ENCODE results near the gene QRICH1. TPM values are rescaled to one million over a fixed set of nuclear protein-coding genes. Genes with fewer than 3 reads are reported as not detected.

The QRICH1 gene
- total and polyA plus RNA-seq, 2 donors: 53.3 to 75.8 TPM

DNA sequence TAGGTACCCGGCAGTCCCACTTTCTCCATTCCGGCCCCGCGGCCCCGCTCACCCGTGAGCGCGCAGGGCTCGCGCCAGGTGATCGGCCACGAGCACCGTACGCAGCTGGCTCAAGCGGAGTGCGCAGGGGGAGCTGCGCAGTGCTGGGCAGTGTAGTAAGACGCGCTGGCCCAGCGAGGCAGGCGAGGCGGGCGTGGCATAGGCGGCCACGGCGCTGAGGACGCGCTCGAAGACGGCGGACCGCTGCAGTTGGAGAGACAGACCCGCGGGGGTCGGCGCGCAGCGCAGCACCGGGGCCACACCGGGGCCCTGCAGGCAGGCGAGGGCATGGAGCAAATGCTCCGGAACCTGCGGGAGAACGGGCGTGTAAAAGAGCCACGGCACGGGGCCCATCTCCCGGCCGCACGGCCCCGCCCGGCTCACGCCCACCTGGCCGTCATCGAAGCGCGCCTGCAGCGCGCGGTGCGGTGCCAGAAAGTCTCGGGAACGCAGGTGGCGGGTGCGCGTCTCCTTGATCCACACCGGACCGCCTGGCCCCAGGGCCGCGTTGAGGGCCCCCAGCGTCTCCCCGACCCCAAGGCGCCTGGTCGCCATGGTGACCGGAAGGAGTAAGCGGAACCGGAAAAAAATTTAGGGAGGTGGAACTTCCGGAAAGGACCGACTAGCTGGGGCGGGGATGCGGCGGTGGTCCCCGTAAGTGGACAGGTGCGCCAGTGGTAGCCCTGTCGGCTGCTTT is 75.7 kb downstream of the QRICH1 start, which contains the start of gene DALRD3:
Gene DALRD3 (minus strand): TSS at position 610 of the 736 bp plus-strand sequence. CDS start 16 bp downstream, at position 594.
- Histone ChIP-seq H3K27me3 (ENCODE audit: control insufficient read depth in 2 of 2, insufficient read depth in 1 of 2, low read length in 1 of 2) (peaks cover 0 to 10% of the 10 kb centered on the region in 2 donors), H3K4me1 (ENCODE audit: control insufficient read depth in 2 of 2, insufficient read depth in 2 of 2, low read length in 2 of 2) (peaks cover 11 to 42% of the 10 kb centered on the region in 2 donors), H3K36me3 (ENCODE audit: control insufficient read depth in 2 of 2, insufficient read depth in 2 of 2, low read length in 1 of 2) (peaks cover 35 to 43% of the 10 kb centered on the region in 2 donors), H3K27ac (ENCODE audit: low read depth in 1 of 2, low read length in 1 of 2) (peak within 1 kb of the TSS; percentile 79 to 86), H3K4me3 (ENCODE audit: low read length in 2 of 2) (peak within 1 kb of the TSS; percentile 56 to 78), H3K9me3 (ENCODE audit: control insufficient read depth in 2 of 2, insufficient read depth in 1 of 2, low read length in 1 of 2) (peaks cover 0 to 8% of the 10 kb centered on the region in 2 donors)
- DNase-seq (ENCODE audit: low read depth in 6 of 9, low spot score in 9 of 9): peak in 4 of 9 donors; percentile 35 to 71 (median 54)
- WGBS: under 1% methylated on average over 85 of the region's 85 CpGs

DNA sequence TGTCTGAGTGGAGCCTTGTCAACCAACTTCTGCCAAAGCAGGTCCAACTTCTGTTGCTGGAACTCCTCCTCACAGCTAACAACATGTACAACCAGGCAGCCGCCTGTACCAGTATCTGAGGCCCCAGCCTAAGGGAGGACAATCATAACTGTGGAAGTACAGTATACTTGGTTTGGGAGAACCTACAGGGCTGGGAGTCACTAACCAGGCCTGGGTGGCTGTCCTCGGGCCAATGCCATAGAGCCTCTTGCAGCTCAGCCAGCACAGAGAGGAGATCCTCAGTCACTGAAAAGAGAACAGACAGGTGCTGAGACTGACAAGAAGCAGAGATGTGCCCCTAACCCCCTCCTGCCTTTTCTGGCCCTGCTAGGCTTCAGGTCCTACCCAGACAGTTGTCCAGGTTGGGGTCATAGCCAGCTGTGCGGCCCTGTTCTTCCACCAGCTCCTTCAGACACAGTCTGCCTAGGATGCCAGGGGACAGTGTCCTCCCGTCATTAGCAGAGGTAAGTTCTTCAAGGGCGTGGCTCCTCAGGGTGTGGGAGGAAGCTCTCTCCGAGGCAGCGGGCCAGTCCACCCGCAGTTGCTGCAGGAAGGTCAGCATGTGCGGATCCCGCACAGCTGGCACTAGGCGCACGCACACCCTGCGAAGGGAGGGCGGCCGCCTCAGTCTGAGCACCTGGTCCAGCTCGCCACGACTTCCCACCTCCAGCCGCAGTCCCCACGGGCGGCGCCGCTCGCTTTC is 76.5 kb downstream of the QRICH1 start:
- peaks cover 40 to 44% of the 10 kb centered on the region in 2 donors for H3K36me3 ChIP-seq (ENCODE audit: control insufficient read depth in 2 of 2, insufficient read depth in 2 of 2, low read length in 1 of 2)
- WGBS: 13% methylated on average over 23 of the region's 23 CpGs
- peak overlapping the region; percentile 56 to 78 for H3K4me3 ChIP-seq (ENCODE audit: low read length in 2 of 2)
- peaks cover 5 to 35% of the 10 kb centered on the region in 2 donors for H3K4me1 ChIP-seq (ENCODE audit: control insufficient read depth in 2 of 2, insufficient read depth in 2 of 2, low read length in 2 of 2)
- peaks cover 0 to 10% of the 10 kb centered on the region in 2 donors for H3K27me3 ChIP-seq (ENCODE audit: control insufficient read depth in 2 of 2, insufficient read depth in 1 of 2, low read length in 1 of 2)
- no peak for DNase-seq (ENCODE audit: low read depth in 6 of 9, low spot score in 9 of 9)
- H3K27ac ChIP-seq (ENCODE audit: low read depth in 1 of 2, low read length in 1 of 2): no peak overlapping the region
- H3K9me3 ChIP-seq (ENCODE audit: control insufficient read depth in 2 of 2, insufficient read depth in 1 of 2, low read length in 1 of 2): peaks cover 0 to 5% of the 10 kb centered on the region in 2 donors

DNA sequence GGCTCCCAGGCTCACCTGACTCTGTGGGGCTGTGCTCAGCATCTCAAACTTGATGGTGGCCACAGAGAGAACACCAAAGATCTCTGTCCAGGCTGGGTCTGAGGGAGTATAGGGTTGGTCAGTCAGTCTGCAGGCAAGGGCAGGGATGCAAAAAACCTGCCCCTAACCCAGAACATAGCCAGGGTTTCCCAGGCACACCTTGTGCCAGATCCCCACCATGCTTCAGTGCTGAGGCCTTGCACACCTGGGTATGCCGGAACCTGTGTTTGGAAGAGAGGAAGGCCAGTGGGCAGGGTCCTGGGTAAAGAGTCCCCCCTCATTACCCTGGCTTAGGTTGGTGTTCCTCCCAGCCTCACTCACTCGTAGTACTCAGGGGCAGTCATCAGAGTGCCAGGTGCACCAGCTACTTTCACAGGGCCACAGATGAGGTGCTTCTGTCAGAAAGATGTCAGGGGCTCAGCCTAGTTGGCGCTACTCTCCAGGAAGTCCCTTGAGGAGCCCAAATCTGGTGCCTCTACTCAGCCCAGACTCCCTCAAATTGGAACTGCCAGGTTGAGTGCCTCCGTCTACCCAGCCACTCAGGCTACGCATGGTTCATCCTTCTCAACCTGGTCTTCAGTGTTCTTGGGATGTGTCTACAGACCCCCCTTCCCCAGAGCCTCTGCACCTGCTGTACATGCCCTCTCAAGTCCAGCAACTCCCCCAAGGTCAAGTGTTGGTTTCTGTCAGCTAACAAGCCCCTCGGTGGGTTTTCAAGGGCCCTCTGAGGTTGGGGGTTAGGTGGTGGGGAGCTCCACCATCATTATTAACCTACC is 77.2 kb downstream of the QRICH1 start:
- Histone ChIP-seq H3K36me3 (ENCODE audit: control insufficient read depth in 2 of 2, insufficient read depth in 2 of 2, low read length in 1 of 2) (peaks cover 48 to 52% of the 10 kb centered on the region in 2 donors), H3K9me3 (ENCODE audit: control insufficient read depth in 2 of 2, insufficient read depth in 1 of 2, low read length in 1 of 2) (no peaks in the 10 kb centered on the region), H3K4me1 (ENCODE audit: control insufficient read depth in 2 of 2, insufficient read depth in 2 of 2, low read length in 2 of 2) (peaks cover 5 to 33% of the 10 kb centered on the region in 2 donors), H3K4me3 (ENCODE audit: low read length in 2 of 2) (no peak overlapping the region), H3K27ac (ENCODE audit: low read depth in 1 of 2, low read length in 1 of 2) (no peak overlapping the region), H3K27me3 (ENCODE audit: control insufficient read depth in 2 of 2, insufficient read depth in 1 of 2, low read length in 1 of 2) (peaks cover 0 to 10% of the 10 kb centered on the region in 2 donors)
- 97% methylated on average over 6 of the region's 6 CpGs for WGBS
- DNase-seq (ENCODE audit: low read depth in 6 of 9, low spot score in 9 of 9): no peak

DNA sequence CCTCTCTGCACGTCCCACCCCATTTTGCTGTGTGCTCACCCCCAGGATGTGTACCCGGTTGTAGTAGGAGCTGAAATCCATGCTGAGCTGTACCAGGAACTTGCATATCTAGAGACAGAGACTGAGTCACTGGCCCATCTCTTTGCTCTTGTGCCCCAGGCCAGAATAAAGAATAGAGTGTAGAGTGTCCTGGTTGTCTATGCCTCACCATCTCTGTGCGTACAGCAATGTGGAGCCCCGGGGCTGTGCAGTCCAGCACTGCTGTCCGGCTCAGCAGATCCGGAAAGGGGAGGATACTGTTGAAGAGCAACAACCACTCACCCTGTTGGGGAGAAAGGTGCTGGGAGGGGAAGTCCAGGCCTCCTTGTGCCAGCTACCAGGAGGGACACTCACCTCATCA is 78.1 kb downstream of the QRICH1 start:
- Histone ChIP-seq H3K27ac (ENCODE audit: low read depth in 1 of 2, low read length in 1 of 2) (no peak overlapping the region), H3K9me3 (ENCODE audit: control insufficient read depth in 2 of 2, insufficient read depth in 1 of 2, low read length in 1 of 2) (no peaks in the 10 kb centered on the region), H3K4me1 (ENCODE audit: control insufficient read depth in 2 of 2, insufficient read depth in 2 of 2, low read length in 2 of 2) (peaks cover 5 to 33% of the 10 kb centered on the region in 2 donors), H3K27me3 (ENCODE audit: control insufficient read depth in 2 of 2, insufficient read depth in 1 of 2, low read length in 1 of 2) (peaks cover 0 to 10% of the 10 kb centered on the region in 2 donors), H3K4me3 (ENCODE audit: low read length in 2 of 2) (no peak overlapping the region), H3K36me3 (ENCODE audit: control insufficient read depth in 2 of 2, insufficient read depth in 2 of 2, low read length in 1 of 2) (peaks cover 50 to 56% of the 10 kb centered on the region in 2 donors)
- 96% methylated on average over 6 of the region's 6 CpGs for WGBS
- no peak for DNase-seq (ENCODE audit: low read depth in 6 of 9, low spot score in 9 of 9)

DNA sequence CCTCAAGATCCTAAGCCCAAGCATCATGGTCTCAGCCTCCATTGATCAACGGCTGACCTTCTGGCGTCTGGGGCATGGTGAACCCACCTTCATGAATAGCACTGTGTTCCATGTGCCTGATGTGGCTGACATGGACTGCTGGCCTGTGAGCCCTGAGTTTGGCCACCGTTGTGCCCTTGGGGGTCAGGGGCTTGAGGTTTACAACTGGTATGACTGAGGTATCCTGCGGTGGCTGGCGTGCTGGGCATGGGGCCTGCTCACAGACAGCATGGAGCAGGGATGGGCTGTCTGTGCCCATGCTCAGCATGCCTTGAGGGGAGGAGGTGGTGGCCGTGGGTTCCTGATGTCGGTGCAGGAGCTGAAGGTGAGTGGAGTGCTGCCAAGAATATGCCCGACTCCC is 78.8 kb downstream of the QRICH1 start:
- peaks cover 50 to 56% of the 10 kb centered on the region in 2 donors for H3K36me3 ChIP-seq (ENCODE audit: control insufficient read depth in 2 of 2, insufficient read depth in 2 of 2, low read length in 1 of 2)
- WGBS: 98% methylated on average over 8 of the region's 8 CpGs

DNA sequence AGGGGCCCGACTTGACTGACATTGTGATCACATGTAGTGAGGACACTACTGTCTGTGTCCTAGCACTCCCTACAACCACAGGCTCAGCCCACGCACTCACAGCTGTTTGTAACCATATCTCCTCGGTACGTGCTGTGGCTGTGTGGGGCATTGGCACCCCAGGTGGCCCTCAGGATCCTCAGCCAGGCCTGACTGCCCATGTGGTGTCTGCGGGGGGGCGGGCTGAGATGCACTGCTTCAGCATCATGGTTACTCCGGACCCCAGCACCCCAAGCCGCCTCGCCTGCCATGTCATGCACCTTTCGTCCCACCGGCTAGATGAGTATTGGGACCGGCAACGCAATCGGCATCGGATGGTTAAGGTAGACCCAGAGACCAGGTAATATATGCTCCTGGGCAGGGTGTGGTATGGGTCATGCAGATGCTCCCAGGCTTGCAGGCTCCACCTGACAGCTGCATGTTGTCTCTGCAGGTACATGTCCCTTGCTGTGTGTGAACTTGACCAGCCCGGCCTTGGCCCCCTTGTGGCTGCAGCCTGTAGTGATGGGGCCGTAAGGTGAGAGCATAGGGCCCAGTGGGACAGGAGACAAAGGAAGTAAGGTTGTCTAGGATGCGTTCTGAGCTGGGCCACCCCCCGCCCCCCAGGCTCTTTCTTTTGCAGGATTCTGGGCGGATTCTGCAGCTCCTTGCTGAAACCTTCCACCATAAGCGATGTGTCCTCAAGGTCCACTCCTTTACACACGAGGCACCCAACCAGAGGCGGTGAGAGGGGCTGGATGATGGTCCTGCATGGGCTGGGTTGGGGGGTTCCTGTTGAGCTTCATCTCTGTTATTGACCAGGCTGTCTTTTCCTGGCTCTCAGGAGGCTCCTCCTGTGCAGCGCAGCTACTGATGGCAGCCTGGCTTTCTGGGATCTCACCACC is 79.9 kb downstream of the QRICH1 start:
- Histone ChIP-seq H3K4me1 (ENCODE audit: control insufficient read depth in 2 of 2, insufficient read depth in 2 of 2, low read length in 2 of 2) (peaks cover 0 to 17% of the 10 kb centered on the region in 2 donors), H3K36me3 (ENCODE audit: control insufficient read depth in 2 of 2, insufficient read depth in 2 of 2, low read length in 1 of 2) (peaks cover 53 to 56% of the 10 kb centered on the region in 2 donors), H3K4me3 (ENCODE audit: low read length in 2 of 2) (no peak overlapping the region), H3K9me3 (ENCODE audit: control insufficient read depth in 2 of 2, insufficient read depth in 1 of 2, low read length in 1 of 2) (no peaks in the 10 kb centered on the region), H3K27ac (ENCODE audit: low read depth in 1 of 2, low read length in 1 of 2) (no peak overlapping the region), H3K27me3 (ENCODE audit: control insufficient read depth in 2 of 2, insufficient read depth in 1 of 2, low read length in 1 of 2) (peaks cover 0 to 10% of the 10 kb centered on the region in 2 donors)
- 94% methylated on average over 24 of the region's 24 CpGs for WGBS
- peak in 1 of 9 donors; percentile 18 for DNase-seq (ENCODE audit: low read depth in 6 of 9, low spot score in 9 of 9)

More for the DNA sequence above, 78.8 kb downstream of the QRICH1 start:
- Histone ChIP-seq H3K27me3 (ENCODE audit: control insufficient read depth in 2 of 2, insufficient read depth in 1 of 2, low read length in 1 of 2) (peaks cover 0 to 10% of the 10 kb centered on the region in 2 donors), H3K4me3 (ENCODE audit: low read length in 2 of 2) (no peak overlapping the region), H3K9me3 (ENCODE audit: control insufficient read depth in 2 of 2, insufficient read depth in 1 of 2, low read length in 1 of 2) (no peaks in the 10 kb centered on the region), H3K4me1 (ENCODE audit: control insufficient read depth in 2 of 2, insufficient read depth in 2 of 2, low read length in 2 of 2) (peaks cover 5 to 27% of the 10 kb centered on the region in 2 donors), H3K27ac (ENCODE audit: low read depth in 1 of 2, low read length in 1 of 2) (no peak overlapping the region)
- DNase-seq (ENCODE audit: low read depth in 6 of 9, low spot score in 9 of 9): no peak

DNA sequence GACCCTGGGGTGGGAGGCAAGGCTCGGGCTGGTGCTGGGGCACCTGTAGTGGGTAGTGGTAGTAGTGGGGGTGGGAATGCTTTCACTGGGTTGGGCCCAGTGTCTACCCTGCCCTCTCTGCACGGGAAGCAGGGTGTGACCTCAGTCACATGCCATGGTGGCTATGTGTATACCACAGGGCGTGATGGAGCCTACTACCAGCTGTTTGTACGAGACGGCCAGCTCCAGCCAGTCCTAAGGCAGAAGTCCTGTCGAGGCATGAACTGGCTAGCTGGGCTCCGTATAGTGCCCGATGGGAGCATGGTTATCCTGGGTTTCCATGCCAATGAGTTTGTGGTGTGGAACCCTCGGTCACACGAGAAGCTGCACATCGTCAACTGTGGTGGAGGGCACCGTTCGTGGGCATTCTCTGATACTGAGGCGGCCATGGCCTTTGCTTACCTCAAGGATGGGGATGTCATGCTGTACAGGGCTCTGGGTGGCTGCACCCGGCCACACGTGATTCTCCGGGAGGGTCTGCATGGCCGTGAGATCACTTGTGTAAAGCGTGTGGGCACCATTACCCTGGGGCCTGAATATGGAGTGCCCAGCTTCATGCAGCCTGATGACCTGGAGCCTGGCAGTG is 80.6 kb downstream of the QRICH1 start:
- no peak overlapping the region for H3K27ac ChIP-seq (ENCODE audit: low read depth in 1 of 2, low read length in 1 of 2)
- peaks cover 3 to 19% of the 10 kb centered on the region in 2 donors for H3K4me1 ChIP-seq (ENCODE audit: control insufficient read depth in 2 of 2, insufficient read depth in 2 of 2, low read length in 2 of 2)
- WGBS: 93% methylated on average over 19 of the region's 19 CpGs

More for the DNA sequence above, 80.6 kb downstream of the QRICH1 start:
- Histone ChIP-seq H3K36me3 (ENCODE audit: control insufficient read depth in 2 of 2, insufficient read depth in 2 of 2, low read length in 1 of 2) (peaks cover 53 to 59% of the 10 kb centered on the region in 2 donors), H3K4me3 (ENCODE audit: low read length in 2 of 2) (no peak overlapping the region), H3K9me3 (ENCODE audit: control insufficient read depth in 2 of 2, insufficient read depth in 1 of 2, low read length in 1 of 2) (no peaks in the 10 kb centered on the region), H3K27me3 (ENCODE audit: control insufficient read depth in 2 of 2, insufficient read depth in 1 of 2, low read length in 1 of 2) (peaks cover 0 to 10% of the 10 kb centered on the region in 2 donors)
- no peak for DNase-seq (ENCODE audit: low read depth in 6 of 9, low spot score in 9 of 9)
